Hepatocyte (in vitro differentiated cells): Measurements from ENCODE around the gene HIC2.
"Not testable (repeated sequence)": the region's sequence is repeated elsewhere in the genome, so short reads cannot be mapped to it uniquely, and the experiment has no call there.

Source experiments
- EZH2 ChIP-seq: fragments of 200-600 bp; sonication (generic); IDR thresholded peaks from 2 replicates; pipeline ENCODE4 v1.6.1; 2016; ENCODE audit warnings: antibody characterized with exemption, mild to moderate bottlenecking, borderline replicate concordance
- EZH2phosphoT487 ChIP-seq: fragments of 200-600 bp; sonication (generic); IDR thresholded peaks from one replicate; pipeline ENCODE4 v1.6.1; 2018; ENCODE audit warnings: antibody characterized with exemption, mild to moderate bottlenecking, low read depth, moderate library complexity; ENCODE audit not compliant: unreplicated experiment, severe bottlenecking
- TF ChIP-seq, protein P1 (sequence below): fragments of 200-600 bp; sonication (generic); IDR thresholded peaks from 2 replicates; pipeline ENCODE4 v1.5.1; 2016; ENCODE audit warnings: antibody characterized with exemption, mild to moderate bottlenecking; ENCODE audit not compliant: poor library complexity

- TF ChIP-seq, protein P1, sequence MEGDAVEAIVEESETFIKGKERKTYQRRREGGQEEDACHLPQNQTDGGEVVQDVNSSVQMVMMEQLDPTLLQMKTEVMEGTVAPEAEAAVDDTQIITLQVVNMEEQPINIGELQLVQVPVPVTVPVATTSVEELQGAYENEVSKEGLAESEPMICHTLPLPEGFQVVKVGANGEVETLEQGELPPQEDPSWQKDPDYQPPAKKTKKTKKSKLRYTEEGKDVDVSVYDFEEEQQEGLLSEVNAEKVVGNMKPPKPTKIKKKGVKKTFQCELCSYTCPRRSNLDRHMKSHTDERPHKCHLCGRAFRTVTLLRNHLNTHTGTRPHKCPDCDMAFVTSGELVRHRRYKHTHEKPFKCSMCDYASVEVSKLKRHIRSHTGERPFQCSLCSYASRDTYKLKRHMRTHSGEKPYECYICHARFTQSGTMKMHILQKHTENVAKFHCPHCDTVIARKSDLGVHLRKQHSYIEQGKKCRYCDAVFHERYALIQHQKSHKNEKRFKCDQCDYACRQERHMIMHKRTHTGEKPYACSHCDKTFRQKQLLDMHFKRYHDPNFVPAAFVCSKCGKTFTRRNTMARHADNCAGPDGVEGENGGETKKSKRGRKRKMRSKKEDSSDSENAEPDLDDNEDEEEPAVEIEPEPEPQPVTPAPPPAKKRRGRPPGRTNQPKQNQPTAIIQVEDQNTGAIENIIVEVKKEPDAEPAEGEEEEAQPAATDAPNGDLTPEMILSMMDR: not testable (repeated sequence)
- TF ChIP-seq EZH2, EZH2phosphoT487: not testable (repeated sequence)
These were observed 32.5 kb upstream of the HIC2 start for GRCh38 chr22:21384468-21385357.
